H9 (cell line): ENCODE measurements around the gene RAVER1. TPM values are rescaled to one million over a fixed set of nuclear protein-coding genes. Genes with fewer than 3 reads are reported as not detected.

ENCODE experiments used
- DNase-seq: peaks from one replicate; pipeline ENCODE4 v3.0.0-alpha.2; 2017
- H2AFZ ChIP-seq: one replicate; pipeline ENCODE4 v1.6.1; 2013; ENCODE audit warnings: mild to moderate bottlenecking, low read length, control low read depth, moderate library complexity
- H2AK5ac ChIP-seq: 2 replicates; pipeline ENCODE4 v1.6.1; 2013; ENCODE audit warnings: low read length, control low read depth, mixed read lengths; ENCODE audit not compliant: insufficient read length
- H2BK120ac ChIP-seq: one replicate; pipeline ENCODE4 v1.6.1; 2013; ENCODE audit warnings: low read depth, mild to moderate bottlenecking, low read length, control low read depth, inconsistent platforms; ENCODE audit not compliant: poor library complexity, severe bottlenecking
- H2BK12ac ChIP-seq: 2 replicates; pipeline ENCODE4 v1.6.1; 2013; ENCODE audit warnings: low read length, control low read depth, mixed read lengths, low read depth; ENCODE audit not compliant: insufficient read length
- H2BK15ac ChIP-seq: 2 replicates; pipeline ENCODE4 v1.6.1; 2013; ENCODE audit warnings: low read depth, low read length, control low read depth
- H2BK20ac ChIP-seq: one replicate; pipeline ENCODE4 v1.6.1; 2013; ENCODE audit warnings: low read depth, mild to moderate bottlenecking, low read length, control low read depth, inconsistent platforms; ENCODE audit not compliant: poor library complexity, severe bottlenecking
- H2BK5ac ChIP-seq: 2 replicates; pipeline ENCODE4 v1.6.1; 2013; ENCODE audit warnings: low read length, control low read depth, mixed read lengths; ENCODE audit not compliant: insufficient read length
- H3K14ac ChIP-seq: 2 replicates; pipeline ENCODE4 v1.6.1; 2013; ENCODE audit warnings: low read length, control low read depth; ENCODE audit not compliant: insufficient read depth
- H3K18ac ChIP-seq: 2 replicates; pipeline ENCODE4 v1.6.1; 2013; ENCODE audit warnings: low read depth, mild to moderate bottlenecking, mixed read lengths, low read length, control low read depth; ENCODE audit not compliant: insufficient read length
- H3K23ac ChIP-seq: 2 replicates; pipeline ENCODE4 v1.6.1; 2013; ENCODE audit warnings: low read length, control low read depth, mixed read lengths, low read depth; ENCODE audit not compliant: insufficient read length
- H3K23me2 ChIP-seq: 2 replicates; pipeline ENCODE4 v1.6.1; 2013; ENCODE audit warnings: low read depth, mild to moderate bottlenecking, mixed read lengths, low read length, control low read depth; ENCODE audit not compliant: insufficient read length, poor library complexity, severe bottlenecking
- H3K27ac ChIP-seq: 2 replicates; pipeline ENCODE4 v1.5.1; 2013; ENCODE audit warnings: low read length, control low read depth, mixed read lengths, low read depth; ENCODE audit not compliant: insufficient read length
- H3K27me3 ChIP-seq: 2 replicates; pipeline ENCODE4 v1.6.1; 2013; ENCODE audit warnings: low read length, control low read depth, inconsistent platforms; ENCODE audit not compliant: insufficient read depth
- H3K4ac ChIP-seq: 2 replicates; pipeline ENCODE4 v1.6.1; 2013; ENCODE audit warnings: low read depth, mild to moderate bottlenecking, control low read depth, inconsistent platforms, low read length, moderate library complexity
- H3K4me1 ChIP-seq: 2 replicates; pipeline ENCODE4 v1.6.1; 2013; ENCODE audit warnings: low read length, control low read depth, inconsistent platforms; ENCODE audit not compliant: insufficient read depth
- H3K4me2 ChIP-seq: 2 replicates; pipeline ENCODE4 v1.6.1; 2013; ENCODE audit warnings: low read length, control low read depth, mixed read lengths; ENCODE audit not compliant: insufficient read length, insufficient read depth
- H3K56ac ChIP-seq: 2 replicates; pipeline ENCODE4 v1.6.1; 2013; ENCODE audit warnings: low read depth, mild to moderate bottlenecking, mixed read lengths, low read length, control low read depth; ENCODE audit not compliant: insufficient read length
- H3K79me1 ChIP-seq: 2 replicates; pipeline ENCODE4 v1.6.1; 2013; ENCODE audit warnings: low read depth, mild to moderate bottlenecking, moderate library complexity, low read length, control low read depth, inconsistent platforms; ENCODE audit not compliant: insufficient read depth, poor library complexity, severe bottlenecking
- H3K79me2 ChIP-seq: 2 replicates; pipeline ENCODE4 v1.6.1; 2013; ENCODE audit warnings: low read length, control low read depth, inconsistent platforms; ENCODE audit not compliant: insufficient read depth
- H3K9ac ChIP-seq: 2 replicates; pipeline ENCODE4 v1.6.1; 2013; ENCODE audit warnings: low read length, control low read depth, mixed read lengths; ENCODE audit not compliant: insufficient read length; ENCODE audit errors: extremely low read depth
- H3K9me3 ChIP-seq: one replicate; pipeline ENCODE4 v1.6.1; 2013; ENCODE audit warnings: low read depth, low read length, inconsistent platforms; ENCODE audit not compliant: control insufficient read depth
- H3T11ph ChIP-seq: one replicate; pipeline ENCODE4 v1.6.1; 2013; ENCODE audit warnings: mild to moderate bottlenecking, low read length, control low read depth, inconsistent platforms
- H4K20me1 ChIP-seq: one replicate; pipeline ENCODE4 v1.6.1; 2013; ENCODE audit not compliant: control insufficient read depth, insufficient read length, insufficient read depth
- H4K5ac ChIP-seq: 2 replicates; pipeline ENCODE4 v1.6.1; 2013; ENCODE audit warnings: low read depth, mild to moderate bottlenecking, mixed read lengths, low read length, control low read depth; ENCODE audit not compliant: insufficient read length
- H4K8ac ChIP-seq: replicated peaks from 2 replicates; pipeline ENCODE4 v1.6.1; 2013; ENCODE audit warnings: low read length, control low read depth, mixed read lengths, low read depth; ENCODE audit not compliant: insufficient read length
- H4K91ac ChIP-seq: 2 replicates; pipeline ENCODE4 v1.6.1; 2013; ENCODE audit warnings: low read depth, mild to moderate bottlenecking, moderate library complexity, mixed read lengths, low read length, control low read depth; ENCODE audit not compliant: insufficient read length
- H3K27ac Mint-ChIP-seq, 3 experiments: 2 replicates in 2 of 3; 3 replicates in 1 of 3; pipeline ENCODE4 v1.8.0; 2020 to 2021; ENCODE audit warnings: mixed read lengths in 3 of 3, mild to moderate bottlenecking in 1 of 3, moderate library complexity in 1 of 3
- H3K27me3 Mint-ChIP-seq: 2 replicates; pipeline ENCODE4 v1.8.0; 2021; ENCODE audit warnings: low read depth, mild to moderate bottlenecking, moderate library complexity, mixed read lengths
- H3K36me3 Mint-ChIP-seq, 3 experiments: 2 replicates in 2 of 3; 3 replicates in 1 of 3; pipeline ENCODE4 v1.8.0; 2020 to 2021; ENCODE audit warnings: low read depth in 3 of 3, mixed read lengths in 3 of 3; ENCODE audit not compliant: insufficient read depth in 1 of 3
- H3K4me1 Mint-ChIP-seq, 2 experiments: 2 replicates each; pipeline ENCODE4 v1.8.0; 2020; ENCODE audit warnings: mixed read lengths in 2 of 2
- H3K4me3 Mint-ChIP-seq, 2 experiments: 2 replicates in 1 of 2; 3 replicates in 1 of 2; pipeline ENCODE4 v1.8.0; 2020 to 2021; ENCODE audit warnings: mild to moderate bottlenecking in 2 of 2, mixed read lengths in 2 of 2, moderate library complexity in 1 of 2
- H3K9me3 Mint-ChIP-seq, 2 experiments: 2 replicates in 1 of 2; 3 replicates in 1 of 2; pipeline ENCODE4 v1.8.0; 2020; ENCODE audit warnings: mild to moderate bottlenecking in 2 of 2, mixed read lengths in 2 of 2, moderate library complexity in 1 of 2
- WGBS: extraction: QIAGEN DNeasy Blood & Tissue Kit; methylation state at CpG from one replicate; pipeline ENCODE4 v1.1.7; 2013; ENCODE audit warnings: missing lambda C conversion rate, low lambda C conversion rate, mixed read lengths; ENCODE audit not compliant: insufficient read length; ENCODE audit errors: extremely low coverage; 5-methylcytosine and 5-hydroxymethylcytosine counted together
- total RNA-seq: library from RNA; stranded (reverse); gene quantifications from 2 replicates; pipeline ENCODE4 v1.2.1, GENCODE V29; 2021
- TF ChIP-seq, protein P1 (sequence below): fragments of 200-600 bp; sonication (generic); conservative IDR thresholded peaks from 3 replicates; pipeline ENCODE4 v1.8.0; 2021; ENCODE audit warnings: antibody characterized with exemption, mild to moderate bottlenecking

The RAVER1 gene
- total RNA-seq, 1 experiment from 2014 or later, result 74.7 TPM

DNA sequence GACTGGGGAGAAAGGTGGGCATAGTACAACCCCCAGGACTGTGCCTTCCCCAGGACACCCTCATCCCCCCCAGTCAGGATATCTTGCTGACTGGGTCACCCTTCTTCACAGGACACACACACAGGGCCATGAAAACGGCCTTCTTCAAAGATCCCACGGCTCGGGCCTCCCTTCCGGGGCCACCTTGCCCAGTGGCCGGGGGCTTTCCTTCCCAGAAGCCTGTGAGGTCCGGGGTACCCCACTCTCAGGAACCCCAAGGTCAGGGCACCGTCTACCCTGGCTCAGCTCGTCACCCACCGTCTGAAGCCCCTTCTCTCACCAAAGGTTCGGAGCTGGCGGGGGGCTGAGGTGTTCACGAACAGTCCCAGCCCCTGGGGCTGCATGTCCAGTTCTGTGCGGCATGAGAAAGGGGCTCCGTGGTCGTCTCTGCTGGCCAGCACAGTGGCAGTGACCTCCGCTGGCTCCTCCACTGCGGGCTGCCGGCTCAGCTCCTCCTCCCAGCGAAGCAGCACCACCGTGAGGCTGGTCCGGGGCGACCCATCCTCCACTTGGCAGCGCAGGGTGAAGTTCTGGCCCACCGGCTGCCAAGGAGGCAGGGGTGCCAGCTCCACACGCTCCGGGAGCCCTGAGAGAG lies 2.1 kb upstream of the RAVER1 start:
- Histone ChIP-seq H3K23ac (no peak overlapping the region), H3K56ac (no peak overlapping the region), H3K79me1 (peaks cover 4% of the 10 kb centered on the region), H3K27ac (no peak overlapping the region), H2AFZ (no peak overlapping the region), H3K18ac (no peak overlapping the region), H2BK5ac (no peak overlapping the region), H4K8ac (no peak overlapping the region), H3K4ac (no peak overlapping the region), H3T11ph (no peak overlapping the region), H4K20me1 (no peaks in the 10 kb centered on the region), H2BK12ac (no peak overlapping the region), H2BK15ac (no peak overlapping the region), H2BK20ac (no peak overlapping the region), H2BK120ac (no peak overlapping the region), H4K5ac (no peak overlapping the region), H3K4me1 (peaks cover 6% of the 10 kb centered on the region; the same call in 1 of the 2 replicates), H3K4me2 (peak overlapping the region; percentile 91), H3K23me2 (peaks cover 24% of the 10 kb centered on the region), H3K9me3 (no peaks in the 10 kb centered on the region), H2AK5ac (no peak overlapping the region), H3K9ac (no peak overlapping the region), H3K14ac (no peak overlapping the region), H3K79me2 (peaks cover 8% of the 10 kb centered on the region; the same call in 1 of the 2 replicates), H3K27me3 (no peaks in the 10 kb centered on the region; the same call in 1 of the 2 replicates), H4K91ac (no peak overlapping the region)
- Mint-ChIP-seq H3K4me3 (no peak overlapping the region), H3K36me3 (peaks cover 0 to 13% (median 1%) of the 10 kb centered on the region in 3 experiments; a peak in 5 of 7 replicates), H3K9me3 (no peaks in the 10 kb centered on the region; a peak in 2 of 5 replicates), H3K4me1 (peaks cover 33 to 34% of the 10 kb centered on the region in 2 experiments), H3K27me3 (no peaks in the 10 kb centered on the region; the same call in 1 of the 2 replicates), H3K27ac (no peak overlapping the region; a peak in 1 of 7 replicates)
- whole genome bisulfite sequencing, result no CpG with 5 or more reads among the region's 26 CpGs
- peak; percentile 52 for DNase-seq
- TF ChIP-seq, protein P1, sequence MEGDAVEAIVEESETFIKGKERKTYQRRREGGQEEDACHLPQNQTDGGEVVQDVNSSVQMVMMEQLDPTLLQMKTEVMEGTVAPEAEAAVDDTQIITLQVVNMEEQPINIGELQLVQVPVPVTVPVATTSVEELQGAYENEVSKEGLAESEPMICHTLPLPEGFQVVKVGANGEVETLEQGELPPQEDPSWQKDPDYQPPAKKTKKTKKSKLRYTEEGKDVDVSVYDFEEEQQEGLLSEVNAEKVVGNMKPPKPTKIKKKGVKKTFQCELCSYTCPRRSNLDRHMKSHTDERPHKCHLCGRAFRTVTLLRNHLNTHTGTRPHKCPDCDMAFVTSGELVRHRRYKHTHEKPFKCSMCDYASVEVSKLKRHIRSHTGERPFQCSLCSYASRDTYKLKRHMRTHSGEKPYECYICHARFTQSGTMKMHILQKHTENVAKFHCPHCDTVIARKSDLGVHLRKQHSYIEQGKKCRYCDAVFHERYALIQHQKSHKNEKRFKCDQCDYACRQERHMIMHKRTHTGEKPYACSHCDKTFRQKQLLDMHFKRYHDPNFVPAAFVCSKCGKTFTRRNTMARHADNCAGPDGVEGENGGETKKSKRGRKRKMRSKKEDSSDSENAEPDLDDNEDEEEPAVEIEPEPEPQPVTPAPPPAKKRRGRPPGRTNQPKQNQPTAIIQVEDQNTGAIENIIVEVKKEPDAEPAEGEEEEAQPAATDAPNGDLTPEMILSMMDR, result no peak
